Right atrium auricular region (tissue), 2 donors: Measurements from ENCODE around the gene SELENON. TPM values are rescaled to one million over a fixed set of nuclear protein-coding genes. Genes with fewer than 3 reads are reported as not detected.

ENCODE experiments used
- DNase-seq: peaks from one replicate; pipeline ENCODE4 v3.0.0-alpha.2; 2019; ENCODE audit warnings: low spot score
- H3K27ac ChIP-seq, 2 donors: fragments of 200-600 bp; sonication (generic); 1 replicate in 1 of 2; 2 replicates in 1 of 2; pipeline ENCODE4 v1.5.1; 2016 to 2019
- H3K27me3 ChIP-seq, 2 donors: fragments of 200-600 bp; sonication (generic); one replicate each; pipeline versions ENCODE4 v1.5.1 to v1.6.0; 2017 to 2019
- H3K36me3 ChIP-seq: fragments of 200-600 bp; sonication (generic); one replicate; pipeline ENCODE4 v1.5.1; 2016
- H3K4me1 ChIP-seq, 2 donors: fragments of 200-600 bp; sonication (generic); one replicate each; pipeline versions ENCODE4 v1.5.1 to v1.6.0; 2017 to 2019
- H3K4me3 ChIP-seq, 2 donors: fragments of 200-600 bp; sonication (generic); 1 replicate in 1 of 2; 2 replicates in 1 of 2; pipeline ENCODE4 v1.5.1; 2017 to 2019; ENCODE audit warnings: mild to moderate bottlenecking in 1 of 2, moderate library complexity in 1 of 2
- H3K9me3 ChIP-seq, 2 donors: fragments of 200-600 bp; sonication (generic); one replicate each; pipeline ENCODE4 v1.5.1; 2019
- CTCF ChIP-seq, 2 donors: fragments of 200-600 bp; sonication (generic); IDR thresholded peaks; one replicate each; pipeline ENCODE4 v1.5.1; 2019; ENCODE audit warnings: antibody characterized with exemption in 2 of 2
- total RNA-seq, 2 donors: library from RNA; depleted of rRNA; stranded (reverse); fragments of >200 nt; gene quantifications; one replicate each; pipeline ENCODE4 v1.1.0, GENCODE V29; 2016

SELENON gene
- total RNA-seq, 2 donors from 2014 or later = 31.7 to 34.2 TPM

GRCh38 chr1:25768999-25769398, 31.0 kb upstream of the SELENON start:
- Histone ChIP-seq H3K27ac (no peak overlapping the region), H3K9me3 (no peaks in the 10 kb centered on the region), H3K4me1 (peaks cover 0 to 32% of the 10 kb centered on the region in 2 donors), H3K27me3 (no peaks in the 10 kb centered on the region), H3K4me3 (no peak overlapping the region), H3K36me3 (no peaks in the 10 kb centered on the region)
- TF ChIP-seq CTCF (IDR thresholded peaks at IDR 0.05) = no peak
- DNase-seq = no peak

- Histone ChIP-seq H3K36me3 (no peaks in the 10 kb centered on the region), H3K27me3 (no peaks in the 10 kb centered on the region), H3K27ac (peak overlapping the region in 1 of 2 donors; percentile 35), H3K9me3 (no peaks in the 10 kb centered on the region), H3K4me3 (no peak overlapping the region), H3K4me1 (peaks cover 0 to 32% of the 10 kb centered on the region in 2 donors)
- DNase-seq = no peak
- TF ChIP-seq CTCF (IDR thresholded peaks at IDR 0.05) = no peak
Observed at GRCh38 chr1:25769625-25770383, 30.2 kb upstream of the SELENON start.

- peaks cover 0 to 32% of the 10 kb centered on the region in 2 donors for H3K4me1 ChIP-seq
- no peak for DNase-seq
Observed at GRCh38 chr1:25770541-25771220, 29.3 kb upstream of the SELENON start.

GRCh38 chr1:25771221-25772114, 28.5 kb upstream of the SELENON start:
- Histone ChIP-seq H3K27me3 (no peaks in the 10 kb centered on the region), H3K36me3 (no peaks in the 10 kb centered on the region), H3K27ac (peak overlapping the region; percentile 32 to 35), H3K4me1 (peaks cover 0 to 31% of the 10 kb centered on the region in 2 donors), H3K4me3 (no peak overlapping the region), H3K9me3 (no peaks in the 10 kb centered on the region)
- no peak for DNase-seq
- no peak for TF ChIP-seq CTCF (IDR thresholded peaks at IDR 0.05)

More at GRCh38 chr1:25770541-25771220, 29.3 kb upstream of the SELENON start:
- Histone ChIP-seq H3K9me3 (no peaks in the 10 kb centered on the region), H3K36me3 (no peaks in the 10 kb centered on the region), H3K4me3 (no peak overlapping the region), H3K27me3 (no peaks in the 10 kb centered on the region), H3K27ac (peak overlapping the region; percentile 32 to 35)
- no peak for TF ChIP-seq CTCF (IDR thresholded peaks at IDR 0.05)

GRCh38 chr1:25772164-25772563, 27.8 kb upstream of the SELENON start:
- peaks cover 0 to 26% of the 10 kb centered on the region in 2 donors for H3K4me1 ChIP-seq
- no peaks in the 10 kb centered on the region for H3K36me3 ChIP-seq
- H3K27ac ChIP-seq = no peak overlapping the region
- DNase-seq = no peak
- H3K27me3 ChIP-seq = no peaks in the 10 kb centered on the region
- TF ChIP-seq CTCF (IDR thresholded peaks at IDR 0.05) = no peak
- no peak overlapping the region for H3K4me3 ChIP-seq
- no peaks in the 10 kb centered on the region for H3K9me3 ChIP-seq
